Caco-2 (cell line): Measurements from ENCODE around the gene DSCAML1. TPM values are rescaled to one million over a fixed set of nuclear protein-coding genes. Genes with fewer than 3 reads are reported as not detected.

ENCODE experiments used
- BruUV-seq: library from RNA; stranded (reverse); fragments of 400-500 nt; replicated peaks from 2 replicates; lab custom pipeline; 2021; lab: Mats Ljungman, UMichigan
- CTCF ChIA-PET: fragments of 300-600 bp; sonication (Branson Sonifier 250); formaldehyde crosslinking; loops from one replicate; lab custom pipeline; 2022; ENCODE audit warnings: antibody characterized with exemption; lab: Charles Lee
- POLR2A ChIA-PET: fragments of 300-600 bp; sonication (Branson Sonifier 250); formaldehyde crosslinking; loops from one replicate; lab custom pipeline; 2022; ENCODE audit warnings: antibody characterized with exemption; lab: Charles Lee
- DNase-seq, 2 experiments: peaks; one replicate each; pipeline versions ENCODE4 v3.0.0 to v3.0.0-alpha.2; 2020 to 2022
- H3K27me3 ChIP-seq: replicated peaks from 2 replicates; pipeline ENCODE4 v1.6.0; 2011; ENCODE audit warnings: low read length; ENCODE audit not compliant: control insufficient read depth, insufficient read depth
- H3K36me3 ChIP-seq: 2 replicates; pipeline ENCODE4 v1.5.1; 2011; ENCODE audit warnings: low read length; ENCODE audit not compliant: control insufficient read depth, insufficient read depth
- H3K4me1 ChIP-seq: fragments of 250-450 bp; sonication (Bioruptor Pico); 2 replicates; pipeline ENCODE4 v1.5.1; 2020; ENCODE audit warnings: mild to moderate bottlenecking
- H3K4me3 ChIP-seq: 2 replicates; pipeline ENCODE4 v1.5.1; 2011; ENCODE audit warnings: low read depth, mild to moderate bottlenecking, control low read depth, low read length
- H3K9me3 ChIP-seq: fragments of 250-450 bp; sonication (Bioruptor Pico); 2 replicates; pipeline ENCODE4 v1.5.1; 2020; ENCODE audit warnings: mild to moderate bottlenecking, moderate library complexity
- H3K27ac Mint-ChIP-seq: one replicate; pipeline ENCODE4 v1.8.0; 2022; ENCODE audit warnings: mixed read lengths; ENCODE audit not compliant: unreplicated experiment
- H3K27me3 Mint-ChIP-seq: one replicate; pipeline ENCODE4 v1.8.0; 2022; ENCODE audit warnings: mixed read lengths; ENCODE audit not compliant: insufficient read depth, unreplicated experiment
- H3K36me3 Mint-ChIP-seq: one replicate; pipeline ENCODE4 v1.8.0; 2022; ENCODE audit warnings: mild to moderate bottlenecking, mixed read lengths; ENCODE audit not compliant: insufficient read depth, unreplicated experiment
- H3K4me1 Mint-ChIP-seq: one replicate; pipeline ENCODE4 v1.8.0; 2022; ENCODE audit warnings: low read depth, mixed read lengths; ENCODE audit not compliant: unreplicated experiment
- H3K4me3 Mint-ChIP-seq: one replicate; pipeline ENCODE4 v1.8.0; 2022; ENCODE audit warnings: mild to moderate bottlenecking, moderate library complexity, mixed read lengths; ENCODE audit not compliant: unreplicated experiment
- H3K9me3 Mint-ChIP-seq: one replicate; pipeline ENCODE4 v1.8.0; 2022; ENCODE audit warnings: mixed read lengths; ENCODE audit not compliant: unreplicated experiment
- CTCF ChIP-seq, 2 experiments: fragments of 200-600 bp in 1 of 2; IDR thresholded peaks; 1 replicate in 1 of 2; 2 replicates in 1 of 2; pipeline versions ENCODE4 v1.5.1 to v1.8.0; 2011 to 2022; ENCODE audit warnings: antibody characterized with exemption in 1 of 2, control low read depth in 1 of 2, inconsistent platforms in 1 of 2, low read depth in 1 of 2, low read length in 1 of 2, mild to moderate bottlenecking in 1 of 2, moderate library complexity in 1 of 2; ENCODE audit not compliant: insufficient read depth in 1 of 2, severe bottlenecking in 1 of 2, unreplicated experiment in 1 of 2
- intact Hi-C: fragments of 100-400 bp; cut with micrococcal nuclease; formaldehyde crosslinking; loops from one replicate; pipeline ENCODE4 v1.10.0; 2022; ENCODE audit not compliant: unreplicated experiment
- total RNA-seq: library from RNA; stranded (reverse); gene quantifications from 2 replicates; pipeline ENCODE4 v1.2.3, GENCODE V29; 2022

DSCAML1 gene
- total RNA-seq, 1 experiment from 2014 or later = not detected

- Mint-ChIP-seq H3K4me3 (peak overlapping the region; percentile 31), H3K9me3 (no peaks in the 10 kb centered on the region), H3K27ac (peak overlapping the region; percentile 22), H3K36me3 (no peaks in the 10 kb centered on the region), H3K4me1 (peaks cover 14% of the 10 kb centered on the region), H3K27me3 (no peaks in the 10 kb centered on the region)
- no peak for TF ChIP-seq CTCF (IDR thresholded peaks at IDR 0.05; ENCODE audit: insufficient read depth in 1 of 2, low read depth in 1 of 2, low read length in 1 of 2, severe bottlenecking in 1 of 2, unreplicated experiment in 1 of 2)
- ChIA-PET CTCF (interaction anchor here (1.1 to 1.2 kb wide), 3 partner anchors 9 to 73 kb away, joined by 3 to 4 read pairs (median 3); no protein-coding TSS in a partner anchor), POLR2A (interaction anchor here (0.7 kb wide), 1 partner anchor 24 kb away, joined by 4 read pairs; no protein-coding TSS in a partner anchor)
- DNase-seq = peak; percentile 66 to 67
- Histone ChIP-seq H3K36me3 (no peaks in the 10 kb centered on the region), H3K4me3 (no peak overlapping the region), H3K9me3 (no peaks in the 10 kb centered on the region), H3K27me3 (no peaks in the 10 kb centered on the region), H3K4me1 (peaks cover 18% of the 10 kb centered on the region)
- intact Hi-C loops = loop anchor here (1.0 kb wide), 2 partner anchors 10 to 25 kb away; no protein-coding TSS in a partner anchor
- no TSS peak for BruUV-seq
Measured at GRCh38 chr11:117693344-117693743, 103.7 kb downstream of the DSCAML1 start.

- Histone ChIP-seq H3K27me3 (no peaks in the 10 kb centered on the region), H3K4me3 (no peak overlapping the region), H3K9me3 (no peaks in the 10 kb centered on the region), H3K4me1 (peaks cover 18% of the 10 kb centered on the region), H3K36me3 (no peaks in the 10 kb centered on the region)
- Mint-ChIP-seq H3K4me1 (peaks cover 14% of the 10 kb centered on the region), H3K27ac (no peak overlapping the region), H3K27me3 (no peaks in the 10 kb centered on the region), H3K36me3 (no peaks in the 10 kb centered on the region), H3K4me3 (no peak overlapping the region), H3K9me3 (no peaks in the 10 kb centered on the region)
- intact Hi-C loops = no loop called here
- no peak for DNase-seq
- BruUV-seq = no TSS peak
- TF ChIP-seq CTCF (IDR thresholded peaks at IDR 0.05; ENCODE audit: insufficient read depth in 1 of 2, low read depth in 1 of 2, low read length in 1 of 2, severe bottlenecking in 1 of 2, unreplicated experiment in 1 of 2) = no peak
- POLR2A ChIA-PET = no interaction called here
- CTCF ChIA-PET = no interaction called here
Measured at GRCh38 chr11:117691516-117691915, 105.5 kb downstream of the DSCAML1 start.

DNA sequence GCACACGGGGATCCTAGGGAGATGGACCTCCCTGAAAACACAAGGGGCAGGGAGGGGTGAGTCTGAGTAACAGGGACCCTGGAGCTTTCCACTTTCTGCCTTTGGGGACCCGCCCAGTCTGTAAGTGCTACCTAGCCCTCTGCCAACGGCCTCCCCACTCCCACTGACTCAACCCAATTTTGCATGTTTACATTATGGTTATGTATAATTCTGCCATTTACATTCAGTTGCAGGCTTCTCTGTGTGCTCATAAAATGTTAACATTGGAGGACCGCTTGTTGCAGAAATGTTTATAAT, 105.8 kb downstream of the DSCAML1 start:
- H3K27ac Mint-ChIP-seq = no peak overlapping the region
- DNase-seq = no peak
- H3K4me1 Mint-ChIP-seq = peaks cover 14% of the 10 kb centered on the region
- Histone ChIP-seq H3K9me3 (no peaks in the 10 kb centered on the region), H3K36me3 (no peaks in the 10 kb centered on the region), H3K27me3 (no peaks in the 10 kb centered on the region), H3K4me3 (no peak overlapping the region), H3K4me1 (peaks cover 18% of the 10 kb centered on the region)
- no peak for TF ChIP-seq CTCF (IDR thresholded peaks at IDR 0.05; ENCODE audit: insufficient read depth in 1 of 2, low read depth in 1 of 2, low read length in 1 of 2, severe bottlenecking in 1 of 2, unreplicated experiment in 1 of 2)
- intact Hi-C loops = no loop called here
- POLR2A ChIA-PET = no interaction called here
- BruUV-seq = no TSS peak
- no peaks in the 10 kb centered on the region for H3K27me3 Mint-ChIP-seq
- H3K4me3 Mint-ChIP-seq = no peak overlapping the region
- CTCF ChIA-PET = no interaction called here
- H3K9me3 Mint-ChIP-seq = no peaks in the 10 kb centered on the region
- no peaks in the 10 kb centered on the region for H3K36me3 Mint-ChIP-seq
